Measurements from ENCODE around the gene YES1.
"Not testable (repeated sequence)": the region's sequence is repeated elsewhere in the genome, so short reads cannot be mapped to it uniquely, and the experiment has no call there.

YES1 gene

GRCh38 chr18:820591-821165 lies 8.6 kb upstream of the YES1 start:
- FAIRE-seq: no peak

GRCh38 chr18:816869-817268 lies 4.8 kb upstream of the YES1 start:
- no peak for FAIRE-seq

GRCh38 chr18:816088-816653 lies 4.1 kb upstream of the YES1 start:
- FAIRE-seq: no peak

GRCh38 chr18:815353-815752 lies 3.3 kb upstream of the YES1 start:
- no peak for FAIRE-seq

GRCh38 chr18:814300-815084 lies 2.5 kb upstream of the YES1 start:
- FAIRE-seq: no peak

GRCh38 chr18:813172-814071 lies 1.4 kb upstream of the YES1 start:
- no peak for FAIRE-seq

GRCh38 chr18:812376-813171 lies 532 bp upstream of the YES1 start:
- no peak for FAIRE-seq

GRCh38 chr18:811182-811891 lies 705 bp downstream of the YES1 start:
- FAIRE-seq: no peak

GRCh38 chr18:809985-810642 lies 1.9 kb downstream of the YES1 start:
- FAIRE-seq: no peak

GRCh38 chr18:809228-809627 lies 2.8 kb downstream of the YES1 start:
- FAIRE-seq: not testable (repeated sequence)

- no peak for FAIRE-seq
These were observed 3.5 kb downstream of the YES1 start for GRCh38 chr18:808502-808901.

- FAIRE-seq: no peak
These were observed 4.0 kb downstream of the YES1 start for GRCh38 chr18:808086-808485.

GRCh38 chr18:805755-806110 lies 6.3 kb downstream of the YES1 start:
- peak; percentile 78 for FAIRE-seq

GRCh38 chr18:805008-805754 lies 6.9 kb downstream of the YES1 start:
- FAIRE-seq: no peak

- no peak for FAIRE-seq
These were observed 10.9 kb downstream of the YES1 start for GRCh38 chr18:801137-801536.

- no peak for FAIRE-seq
These were observed 12.1 kb downstream of the YES1 start for GRCh38 chr18:799943-800342.

- not testable (repeated sequence) for FAIRE-seq
These were observed 16.7 kb downstream of the YES1 start for GRCh38 chr18:795383-795782.

- FAIRE-seq: no peak
These were observed 22.6 kb downstream of the YES1 start for GRCh38 chr18:789397-789796.

- FAIRE-seq: no peak
These were observed 26.8 kb downstream of the YES1 start for GRCh38 chr18:785242-785641.

GRCh38 chr18:784470-785172 lies 27.4 kb downstream of the YES1 start:
- FAIRE-seq: no peak

Measured in islet of Langerhans (tissue), 1 donor.